Fibroblast of villous mesenchyme (primary cell): ENCODE results near the gene SHOC2. TPM values are rescaled to one million over a fixed set of nuclear protein-coding genes. Genes with fewer than 3 reads are reported as not detected.
A peak's percentile ranks its signal among the peaks of the same experiment; 100 is the strongest.

Experiments used
- DNase-seq: peaks from one replicate; pipeline ENCODE4 v3.0.0-alpha.2; 2010; ENCODE audit warnings: low read depth
- H3K4me3 ChIP-seq: 2 replicates; pipeline ENCODE4 v1.5.1; 2011; ENCODE audit warnings: low read depth, mild to moderate bottlenecking, low read length
- CTCF ChIP-seq: IDR thresholded peaks from 2 replicates; pipeline ENCODE4 v1.5.1; 2012; ENCODE audit warnings: low read depth, mild to moderate bottlenecking, low read length; ENCODE audit not compliant: insufficient read depth
- total RNA-seq: library from RNA; depleted of rRNA; stranded (reverse); fragments of >200 nt; gene quantifications from 2 replicates; pipeline ENCODE4 v1.2.3, GENCODE V29; 2012

The SHOC2 gene
- total RNA-seq, 1 donor, result 69.5 TPM

GRCh38 chr10:110900983-110901382, 18.4 kb upstream of the SHOC2 start:
- no peak for DNase-seq
- TF ChIP-seq CTCF, result no peak

GRCh38 chr10:110901954-110902819, 17.2 kb upstream of the SHOC2 start:
- peak; percentile 75 for DNase-seq
- no peak for TF ChIP-seq CTCF
- no peak overlapping the region for H3K4me3 ChIP-seq

More at GRCh38 chr10:110900983-110901382, 18.4 kb upstream of the SHOC2 start:
- H3K4me3 ChIP-seq, result no peak overlapping the region

GRCh38 chr10:110903280-110904278, 15.8 kb upstream of the SHOC2 start:
- DNase-seq, result no peak
- no peak overlapping the region for H3K4me3 ChIP-seq
- TF ChIP-seq CTCF, result no peak

- TF ChIP-seq CTCF, result no peak
- H3K4me3 ChIP-seq, result no peak overlapping the region
- DNase-seq, result no peak
Observed at GRCh38 chr10:110910138-110910537, 9.3 kb upstream of the SHOC2 start.

- H3K4me3 ChIP-seq, result no peak overlapping the region
- TF ChIP-seq CTCF, result no peak
- peak; percentile 62 for DNase-seq
Observed at GRCh38 chr10:110912374-110912773, 7.0 kb upstream of the SHOC2 start.

GRCh38 chr10:110914431-110914830, 5.0 kb upstream of the SHOC2 start:
- no peak overlapping the region for H3K4me3 ChIP-seq
- TF ChIP-seq CTCF, result no peak
- DNase-seq, result peak; percentile 45
